Astrocyte (in vitro differentiated cells and primary cell): Measurements from ENCODE around the gene TTBK1. TPM values are rescaled to one million over a fixed set of nuclear protein-coding genes. Genes with fewer than 3 reads are reported as not detected.

Experiments used
- DNase-seq: peaks from one replicate; pipeline ENCODE4 v3.0.0-alpha.2; 2010; ENCODE audit warnings: low read depth
- FAIRE-seq: peaks from 2 replicates; lab custom pipeline; 2011; peaks lifted over from hg19 to GRCh38; lab: Jason Lieb, UNC
- H2AFZ ChIP-seq: 2 replicates; pipeline ENCODE4 v1.6.0; 2012; ENCODE audit warnings: low read depth, low read length, inconsistent platforms
- H3K27ac ChIP-seq: 2 replicates; pipeline ENCODE4 v1.5.1; 2011; ENCODE audit warnings: low read depth, low read length, inconsistent platforms
- H3K27me3 ChIP-seq: 2 replicates; pipeline ENCODE4 v1.6.0; 2011; ENCODE audit warnings: low read length, inconsistent platforms; ENCODE audit not compliant: insufficient read depth
- H3K36me3 ChIP-seq: 2 replicates; pipeline ENCODE4 v1.5.1; 2011; ENCODE audit warnings: low read length, inconsistent platforms; ENCODE audit not compliant: insufficient read depth
- H3K4me1 ChIP-seq: 2 replicates; pipeline ENCODE4 v1.5.1; 2011; ENCODE audit warnings: low read length, inconsistent platforms; ENCODE audit not compliant: insufficient read depth
- H3K4me2 ChIP-seq: 2 replicates; pipeline ENCODE4 v1.6.0; 2012; ENCODE audit warnings: low read length, inconsistent platforms
- H3K4me3 ChIP-seq: 2 replicates; pipeline ENCODE4 v1.5.1; 2011; ENCODE audit warnings: low read depth, mild to moderate bottlenecking, low read length, inconsistent platforms; ENCODE audit not compliant: insufficient read depth
- H3K79me2 ChIP-seq: 2 replicates; pipeline ENCODE4 v1.6.0; 2012; ENCODE audit warnings: mild to moderate bottlenecking, low read length, inconsistent platforms; ENCODE audit not compliant: insufficient read depth
- H3K9ac ChIP-seq: 2 replicates; pipeline ENCODE4 v1.6.0; 2012; ENCODE audit warnings: mild to moderate bottlenecking, low read length, inconsistent platforms
- H3K9me3 ChIP-seq: 2 replicates; pipeline ENCODE4 v1.5.1; 2012; ENCODE audit warnings: low read depth, mild to moderate bottlenecking, low read length, inconsistent platforms; ENCODE audit not compliant: insufficient read depth
- H4K20me1 ChIP-seq: 2 replicates; pipeline ENCODE4 v1.6.0; 2012; ENCODE audit warnings: low read length, inconsistent platforms; ENCODE audit not compliant: insufficient read depth
- H3K27ac Mint-ChIP-seq: one replicate; pipeline ENCODE4 v1.8.0; 2021; ENCODE audit warnings: mild to moderate bottlenecking, mixed read lengths; ENCODE audit not compliant: unreplicated experiment
- H3K27me3 Mint-ChIP-seq: one replicate; pipeline ENCODE4 v1.8.0; 2021; ENCODE audit warnings: low read depth, mixed read lengths; ENCODE audit not compliant: unreplicated experiment
- H3K36me3 Mint-ChIP-seq: one replicate; pipeline ENCODE4 v1.8.0; 2021; ENCODE audit warnings: low read depth, mixed read lengths; ENCODE audit not compliant: unreplicated experiment
- H3K4me1 Mint-ChIP-seq: one replicate; pipeline ENCODE4 v1.8.0; 2021; ENCODE audit warnings: low read depth, mixed read lengths; ENCODE audit not compliant: unreplicated experiment
- H3K4me3 Mint-ChIP-seq: one replicate; pipeline ENCODE4 v1.8.0; 2021; ENCODE audit warnings: mild to moderate bottlenecking, moderate library complexity, mixed read lengths; ENCODE audit not compliant: unreplicated experiment
- H3K9me3 Mint-ChIP-seq: one replicate; pipeline ENCODE4 v1.8.0; 2021; ENCODE audit warnings: mild to moderate bottlenecking, mixed read lengths; ENCODE audit not compliant: unreplicated experiment
- EZH2 ChIP-seq: IDR thresholded peaks from 2 replicates; pipeline ENCODE4 v1.6.1; 2012; ENCODE audit warnings: mild to moderate bottlenecking, low read length, inconsistent platforms; ENCODE audit not compliant: insufficient read depth
- total RNA-seq: library from RNA; stranded (reverse); gene quantifications from 2 replicates; pipeline ENCODE4 v1.2.1, GENCODE V29; 2021
- TF ChIP-seq, protein P1 (sequence below): IDR thresholded peaks from 2 replicates; pipeline ENCODE4 v1.5.1; 2011; ENCODE audit warnings: low read depth, mild to moderate bottlenecking, inconsistent platforms, low read length, moderate library complexity; ENCODE audit not compliant: insufficient read depth

TTBK1 gene
- total RNA-seq, 1 donor from 2014 or later = 0.14 TPM

DNA sequence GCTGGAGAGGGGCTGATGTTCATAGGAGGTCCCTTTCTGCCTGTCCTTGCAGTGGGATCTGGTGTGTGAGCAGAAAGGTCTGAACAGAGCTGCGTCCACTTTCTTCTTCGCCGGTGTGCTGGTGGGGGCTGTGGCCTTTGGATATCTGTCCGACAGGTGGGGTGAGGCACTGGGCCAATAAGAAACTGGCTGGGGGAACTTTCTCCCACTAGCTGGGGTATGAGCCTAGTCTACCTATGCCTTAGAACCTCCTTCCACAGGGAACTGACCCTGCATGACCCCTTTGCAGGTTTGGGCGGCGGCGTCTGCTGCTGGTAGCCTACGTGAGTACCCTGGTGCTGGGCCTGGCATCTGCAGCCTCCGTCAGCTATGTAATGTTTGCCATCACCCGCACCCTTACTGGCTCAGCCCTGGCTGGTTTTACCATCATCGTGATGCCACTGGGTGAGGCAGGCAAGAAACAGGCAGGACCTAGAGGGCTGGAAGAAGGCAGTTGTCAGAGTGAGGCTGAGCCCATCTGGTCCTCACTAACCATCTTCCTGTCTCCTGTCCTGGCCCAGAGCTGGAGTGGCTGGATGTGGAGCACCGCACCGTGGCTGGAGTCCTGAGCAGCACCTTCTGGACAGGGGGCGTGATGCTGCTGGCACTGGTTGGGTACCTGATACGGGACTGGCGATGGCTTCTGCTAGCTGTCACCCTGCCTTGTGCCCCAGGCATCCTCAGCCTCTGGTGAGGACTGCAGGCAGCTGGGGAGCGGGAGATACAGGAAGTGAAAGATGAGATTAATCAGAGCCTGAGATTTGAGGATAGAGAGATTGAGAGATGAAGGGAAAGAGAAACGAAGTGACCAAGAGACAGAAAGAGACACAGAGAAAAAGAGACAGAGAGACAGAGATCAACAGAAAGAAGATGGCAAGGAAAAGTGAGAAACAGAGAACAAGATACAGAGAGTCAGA lies 56.3 kb downstream of the TTBK1 start:
- DNase-seq = no peak
- Histone ChIP-seq H4K20me1 (no peaks in the 10 kb centered on the region), H3K36me3 (no peaks in the 10 kb centered on the region), H3K27ac (no peak overlapping the region), H3K79me2 (no peaks in the 10 kb centered on the region), H3K9me3 (no peaks in the 10 kb centered on the region), H3K27me3 (peaks cover 9% of the 10 kb centered on the region), H3K9ac (no peak overlapping the region), H3K4me2 (no peak overlapping the region), H2AFZ (no peak overlapping the region), H3K4me1 (no peaks in the 10 kb centered on the region), H3K4me3 (no peak overlapping the region)
- Mint-ChIP-seq H3K36me3 (peaks cover 3% of the 10 kb centered on the region), H3K27me3 (peaks cover 61% of the 10 kb centered on the region), H3K27ac (no peak overlapping the region), H3K4me3 (no peak overlapping the region), H3K9me3 (no peaks in the 10 kb centered on the region), H3K4me1 (no peaks in the 10 kb centered on the region)
- TF ChIP-seq, protein P1, sequence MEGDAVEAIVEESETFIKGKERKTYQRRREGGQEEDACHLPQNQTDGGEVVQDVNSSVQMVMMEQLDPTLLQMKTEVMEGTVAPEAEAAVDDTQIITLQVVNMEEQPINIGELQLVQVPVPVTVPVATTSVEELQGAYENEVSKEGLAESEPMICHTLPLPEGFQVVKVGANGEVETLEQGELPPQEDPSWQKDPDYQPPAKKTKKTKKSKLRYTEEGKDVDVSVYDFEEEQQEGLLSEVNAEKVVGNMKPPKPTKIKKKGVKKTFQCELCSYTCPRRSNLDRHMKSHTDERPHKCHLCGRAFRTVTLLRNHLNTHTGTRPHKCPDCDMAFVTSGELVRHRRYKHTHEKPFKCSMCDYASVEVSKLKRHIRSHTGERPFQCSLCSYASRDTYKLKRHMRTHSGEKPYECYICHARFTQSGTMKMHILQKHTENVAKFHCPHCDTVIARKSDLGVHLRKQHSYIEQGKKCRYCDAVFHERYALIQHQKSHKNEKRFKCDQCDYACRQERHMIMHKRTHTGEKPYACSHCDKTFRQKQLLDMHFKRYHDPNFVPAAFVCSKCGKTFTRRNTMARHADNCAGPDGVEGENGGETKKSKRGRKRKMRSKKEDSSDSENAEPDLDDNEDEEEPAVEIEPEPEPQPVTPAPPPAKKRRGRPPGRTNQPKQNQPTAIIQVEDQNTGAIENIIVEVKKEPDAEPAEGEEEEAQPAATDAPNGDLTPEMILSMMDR = no peak
- TF ChIP-seq EZH2 = no peak
- no peak for FAIRE-seq

DNA sequence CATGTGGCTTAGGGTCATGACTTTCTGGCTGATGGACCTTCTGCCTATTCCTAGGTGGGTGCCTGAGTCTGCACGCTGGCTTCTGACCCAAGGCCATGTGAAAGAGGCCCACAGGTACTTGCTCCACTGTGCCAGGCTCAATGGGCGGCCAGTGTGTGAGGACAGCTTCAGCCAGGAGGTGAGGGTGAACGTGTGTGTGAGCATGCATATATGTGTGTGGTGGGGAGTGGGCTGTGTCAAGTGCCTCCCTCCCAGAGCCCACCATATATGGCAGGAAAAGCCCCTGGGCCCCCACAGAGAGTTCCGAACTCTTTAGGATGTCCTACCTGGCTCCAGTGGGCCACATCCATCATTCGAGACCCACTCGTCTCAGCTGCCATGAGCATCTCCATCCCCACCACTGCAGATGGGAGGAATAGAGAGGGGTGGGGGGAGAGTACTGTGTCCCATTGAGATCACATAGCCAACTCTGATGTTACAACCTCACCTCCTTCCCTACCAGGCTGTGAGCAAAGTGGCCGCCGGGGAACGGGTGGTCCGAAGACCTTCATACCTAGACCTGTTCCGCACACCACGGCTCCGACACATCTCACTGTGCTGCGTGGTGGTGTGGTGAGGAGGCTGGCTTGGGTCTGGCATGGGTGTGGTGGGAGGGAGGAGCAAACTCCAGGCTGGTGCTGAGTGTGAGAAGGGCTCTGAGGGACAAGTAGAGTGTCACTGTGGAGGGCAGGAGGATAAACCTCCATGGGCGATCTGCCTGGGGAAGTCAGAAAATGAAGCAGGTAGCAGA lies 58.0 kb downstream of the TTBK1 start:
- peaks cover 3% of the 10 kb centered on the region for H3K36me3 Mint-ChIP-seq
- Histone ChIP-seq H3K27ac (no peak overlapping the region), H2AFZ (no peak overlapping the region), H3K4me2 (no peak overlapping the region), H3K4me3 (no peak overlapping the region), H3K4me1 (no peaks in the 10 kb centered on the region), H4K20me1 (no peaks in the 10 kb centered on the region), H3K27me3 (peaks cover 9% of the 10 kb centered on the region), H3K36me3 (no peaks in the 10 kb centered on the region), H3K79me2 (no peaks in the 10 kb centered on the region), H3K9me3 (no peaks in the 10 kb centered on the region), H3K9ac (no peak overlapping the region)
- peaks cover 65% of the 10 kb centered on the region for H3K27me3 Mint-ChIP-seq
- no peaks in the 10 kb centered on the region for H3K9me3 Mint-ChIP-seq
- no peak overlapping the region for H3K4me3 Mint-ChIP-seq
- H3K4me1 Mint-ChIP-seq = no peaks in the 10 kb centered on the region
- TF ChIP-seq, protein P1 = no peak
- TF ChIP-seq EZH2 = no peak
- FAIRE-seq = no peak
- DNase-seq = no peak
- H3K27ac Mint-ChIP-seq = no peak overlapping the region
